NCI-H128 (cell line): ENCODE measurements around the gene GBP4.

Source experiments
- DNase-seq: peaks from one replicate; lab custom pipeline; 2025; ENCODE audit not compliant: unreplicated experiment; lab: John Stamatoyannopoulos, UW

GBP4 gene

DNA sequence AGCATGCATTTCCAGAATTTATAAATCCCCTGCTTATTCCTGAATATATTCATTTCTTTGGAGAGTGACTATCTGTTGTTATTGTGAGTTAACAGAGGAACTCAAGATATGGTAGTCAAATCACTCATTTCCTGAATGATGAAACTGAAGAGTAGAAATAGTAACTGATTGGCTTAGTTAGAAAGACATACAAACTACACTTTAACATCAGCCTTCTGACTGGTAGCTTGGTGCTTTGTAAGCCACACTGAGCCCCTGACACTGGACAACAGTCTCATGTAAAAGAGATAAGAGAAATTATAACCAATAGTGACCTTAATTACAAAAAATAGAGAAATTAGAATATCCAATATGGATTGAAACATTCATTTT is 27.7 kb downstream of the GBP4 start:
- DNase-seq: no peak

DNA sequence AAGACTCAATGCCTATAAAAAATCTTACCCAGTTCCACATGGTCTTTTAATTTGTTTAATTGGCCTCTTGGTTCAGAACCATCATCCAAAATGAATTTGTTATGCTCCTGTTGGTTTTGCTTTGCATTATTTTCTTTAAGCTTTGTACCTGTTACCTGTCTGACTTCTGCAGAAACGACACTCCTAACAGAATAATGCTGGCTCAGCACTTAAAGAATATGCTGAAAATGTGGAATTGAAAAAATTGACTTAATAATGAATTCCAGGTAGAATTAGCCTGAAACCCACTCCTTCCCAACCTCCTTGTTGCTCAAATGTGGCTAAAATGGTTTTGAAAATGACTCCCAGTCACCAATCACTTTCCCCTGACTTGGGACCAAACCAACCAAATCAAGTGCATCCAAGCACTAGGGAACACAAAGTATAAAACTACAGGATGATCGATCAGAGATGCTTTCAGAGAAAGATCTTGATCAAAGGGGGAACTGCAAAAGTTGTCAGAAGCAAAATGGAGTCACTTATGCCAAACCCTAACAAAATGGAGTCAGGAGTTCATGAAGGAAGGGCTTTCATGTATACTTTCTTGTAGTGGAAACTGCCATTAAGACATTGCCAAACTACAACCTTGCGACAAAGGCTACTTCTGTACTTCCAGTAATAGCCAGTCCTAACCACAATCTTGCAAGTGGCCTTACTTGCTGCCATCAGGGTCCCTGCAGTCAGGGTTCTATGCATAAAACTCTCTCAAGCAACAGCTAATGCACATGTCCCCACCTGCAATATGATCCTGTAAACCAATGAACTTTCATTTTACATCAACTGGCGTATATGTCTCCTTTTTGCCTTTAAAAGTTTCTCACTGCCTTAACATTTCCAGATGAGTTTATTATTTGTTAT is 28.3 kb downstream of the GBP4 start:
- no peak for DNase-seq

DNA sequence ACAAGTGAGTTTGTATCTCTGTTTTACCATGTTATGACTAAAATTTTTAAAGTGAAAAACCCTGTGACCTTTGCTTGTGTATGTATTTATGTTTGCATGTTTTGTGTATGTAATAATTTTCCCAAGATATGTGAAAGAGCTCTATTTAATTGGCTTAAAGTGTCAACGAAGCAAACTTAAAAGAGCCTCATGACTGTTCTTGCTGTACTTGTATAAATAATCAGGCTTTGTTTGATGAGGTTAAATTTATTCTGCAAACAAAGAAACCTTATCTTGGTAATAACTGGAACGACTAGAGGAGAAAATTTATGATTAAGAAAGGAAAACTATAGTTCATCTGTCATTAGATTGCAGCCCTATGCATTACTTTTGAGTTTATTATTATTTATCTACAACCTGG is 29.6 kb downstream of the GBP4 start:
- no peak for DNase-seq

DNA sequence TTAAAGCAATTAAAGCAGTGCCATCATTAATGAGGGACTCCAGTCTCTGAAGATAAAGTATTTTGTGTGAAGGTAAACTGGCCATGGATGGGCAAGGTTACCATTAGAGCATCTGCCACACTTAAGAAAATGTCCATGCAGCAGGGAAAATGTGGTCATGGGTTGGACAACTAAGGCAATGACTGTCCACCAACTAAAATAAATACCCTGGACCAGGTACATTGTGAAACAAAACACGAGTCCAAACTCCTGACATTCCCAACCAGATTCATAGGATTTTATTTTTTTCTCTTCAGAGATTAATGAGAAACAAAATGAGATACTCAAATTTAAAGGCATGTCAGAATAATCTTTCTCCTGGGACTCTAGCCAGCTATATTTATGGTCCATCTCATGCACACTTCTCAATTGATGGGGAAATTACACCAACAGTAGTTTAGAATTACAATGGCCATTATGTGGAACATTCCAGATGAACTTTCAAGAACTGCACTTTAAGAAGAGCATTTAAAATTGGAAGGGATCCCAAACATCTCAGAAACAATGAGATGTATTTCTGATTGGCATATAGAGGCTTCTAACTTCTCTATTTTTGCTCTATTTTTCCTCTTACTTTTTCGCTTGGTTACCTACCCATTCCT is 31.0 kb downstream of the GBP4 start:
- no peak for DNase-seq

DNA sequence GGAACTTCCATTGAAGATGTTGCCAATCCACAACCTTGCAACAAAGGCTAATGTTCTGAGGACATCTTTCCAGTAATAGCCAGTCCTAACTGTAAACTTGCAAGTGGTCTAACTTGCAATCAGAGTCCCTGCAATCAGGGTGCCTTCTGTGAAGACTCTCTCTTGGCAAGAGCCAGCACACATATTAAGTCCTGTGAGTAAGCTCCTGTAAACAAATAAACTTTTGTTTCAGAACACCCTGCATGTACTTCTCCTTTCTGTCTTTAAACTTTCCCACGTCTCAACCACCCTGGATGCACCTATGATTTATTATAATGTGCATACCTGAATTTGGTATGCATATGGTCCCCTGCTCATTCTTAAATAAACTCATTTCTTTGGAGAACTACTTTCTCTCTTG is 32.0 kb downstream of the GBP4 start:
- no peak for DNase-seq

DNA sequence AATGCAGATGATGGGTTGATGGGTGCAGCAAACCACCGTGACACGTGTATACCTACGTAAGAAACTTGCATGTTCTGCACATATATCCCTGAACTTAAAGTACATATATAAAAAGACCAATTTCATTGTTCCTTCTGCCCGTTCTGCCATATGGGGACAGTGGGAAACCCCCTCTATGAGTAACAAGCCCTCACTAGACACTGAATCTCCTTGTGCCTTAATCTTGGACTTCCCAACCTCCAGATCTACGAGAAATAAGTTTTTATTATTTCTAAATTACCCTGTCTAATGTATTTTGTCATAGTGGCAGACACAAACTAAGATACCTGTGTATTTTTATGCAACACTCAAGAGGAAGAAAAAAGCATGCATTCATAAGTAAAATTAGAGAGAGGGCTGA is 32.9 kb downstream of the GBP4 start:
- DNase-seq: no peak

DNA sequence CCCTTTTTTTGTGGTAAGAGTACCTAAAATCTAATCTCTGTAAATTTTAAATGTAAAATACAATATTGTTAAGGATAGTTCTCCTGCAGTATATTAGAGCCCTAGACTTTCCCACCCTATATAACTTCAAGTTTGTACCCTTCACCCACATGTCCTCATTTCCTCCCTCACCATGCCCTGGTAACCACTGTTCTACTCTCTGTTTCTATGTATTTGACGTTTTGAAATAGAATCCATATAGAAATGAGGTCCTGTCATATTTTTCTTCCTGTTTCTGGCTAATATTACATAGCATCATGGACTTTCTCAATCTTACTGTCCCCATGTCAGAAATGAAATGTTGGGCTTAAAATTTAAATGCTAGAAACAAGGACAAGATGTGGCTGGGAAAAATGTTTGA is 47.7 kb downstream of the GBP4 start:
- DNase-seq: no peak

DNA sequence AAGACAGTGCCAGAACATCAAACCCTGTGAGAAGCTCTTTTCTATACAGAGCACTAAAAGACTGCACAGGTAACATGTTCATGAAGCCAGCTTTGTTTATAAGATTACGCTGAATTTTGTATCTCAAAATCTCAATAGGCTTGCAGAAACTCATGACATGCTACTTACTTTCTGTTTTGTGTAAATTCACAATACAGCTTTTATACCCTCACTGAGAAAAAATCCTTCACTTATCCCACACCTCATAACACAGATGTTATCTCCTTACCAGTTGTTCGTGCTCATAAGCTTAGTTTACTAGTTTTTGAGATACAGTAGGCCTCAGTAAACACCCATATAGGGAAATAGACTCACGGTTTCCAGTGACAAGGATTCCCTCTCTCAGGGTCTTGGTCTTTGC is 48.8 kb downstream of the GBP4 start:
- DNase-seq: no peak

DNA sequence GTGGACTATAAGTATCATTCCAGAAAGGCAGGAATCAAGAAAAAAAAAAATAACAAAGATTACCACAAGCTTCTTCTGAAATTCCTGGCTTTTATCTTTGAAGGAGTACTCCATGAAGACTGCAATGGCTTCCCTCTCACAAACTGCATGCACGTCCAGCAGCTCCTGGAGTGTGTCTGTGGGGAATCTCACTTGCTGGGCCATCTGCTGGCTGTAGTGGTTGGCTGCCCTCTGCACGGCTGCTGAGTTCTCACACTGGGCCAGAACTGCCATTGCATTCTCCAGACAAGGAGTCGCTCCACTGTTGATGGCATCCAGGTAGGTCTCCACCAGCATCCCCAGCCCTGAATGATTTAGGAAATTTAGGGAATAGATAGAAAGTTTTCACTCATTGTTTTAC is 49.5 kb downstream of the GBP4 start:
- DNase-seq: no peak

DNA sequence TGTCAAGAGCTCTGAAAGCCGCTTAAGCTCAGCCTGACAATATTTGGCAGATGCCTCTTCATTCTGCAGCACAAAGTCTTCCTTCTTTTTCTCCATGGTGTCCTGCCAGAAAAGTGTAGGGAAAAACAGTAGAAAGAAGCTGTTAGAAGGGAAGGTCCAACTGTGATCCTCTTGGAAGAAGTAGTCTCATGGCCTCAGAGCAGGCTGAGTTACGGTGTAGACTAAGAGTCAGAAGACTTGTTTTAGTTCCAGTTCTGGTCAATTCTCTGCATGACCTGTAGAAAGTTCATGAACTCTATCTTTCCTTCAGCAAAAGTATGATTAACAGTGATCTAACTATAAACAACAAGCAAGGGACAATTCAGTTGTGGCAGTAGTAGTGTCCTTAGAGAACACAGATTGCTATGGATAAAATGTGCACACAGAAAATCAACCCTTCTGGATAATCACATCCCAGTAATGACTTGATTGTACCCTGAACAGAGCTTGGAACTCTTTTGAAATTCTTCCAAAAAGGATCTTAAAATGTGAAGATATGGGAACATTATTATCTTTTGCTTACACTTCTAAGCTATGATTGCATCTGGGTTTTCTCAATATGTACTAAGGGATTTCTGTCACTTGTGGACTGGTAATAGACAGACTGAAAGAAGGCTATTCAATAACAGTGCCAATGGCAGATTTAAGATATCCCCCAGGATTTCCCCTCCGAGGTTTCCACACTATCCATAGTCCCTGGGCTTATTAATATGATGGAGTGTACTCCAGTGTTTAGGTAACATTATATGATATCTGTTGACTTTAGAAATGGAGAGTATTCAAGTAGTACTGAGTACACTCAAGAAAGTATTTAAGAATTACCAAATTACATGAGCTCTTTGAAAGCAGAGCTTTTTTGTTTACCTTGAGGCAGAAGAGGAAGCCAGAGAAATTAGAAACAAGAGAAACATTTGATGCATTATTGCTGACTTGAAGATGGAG is 50.8 kb downstream of the GBP4 start:
- DNase-seq: no peak

DNA sequence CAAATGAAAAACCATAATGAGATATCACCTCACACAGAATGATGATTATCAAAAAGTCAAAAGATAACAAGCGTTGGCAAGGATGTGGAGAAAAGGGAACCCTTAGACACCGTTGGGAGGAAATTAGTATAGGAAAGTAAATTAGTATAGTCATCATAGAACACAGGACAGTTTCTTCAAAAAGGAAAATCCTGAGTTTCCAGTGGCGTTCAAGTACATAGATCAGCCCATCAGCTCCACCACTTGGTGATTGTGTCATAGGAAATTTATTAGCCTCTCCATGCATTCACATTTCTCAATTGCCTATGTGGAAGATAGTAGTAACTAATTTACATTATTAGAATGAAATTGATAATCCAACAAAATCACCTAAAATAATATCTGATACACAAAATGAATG is 52.0 kb downstream of the GBP4 start:
- DNase-seq: no peak

DNA sequence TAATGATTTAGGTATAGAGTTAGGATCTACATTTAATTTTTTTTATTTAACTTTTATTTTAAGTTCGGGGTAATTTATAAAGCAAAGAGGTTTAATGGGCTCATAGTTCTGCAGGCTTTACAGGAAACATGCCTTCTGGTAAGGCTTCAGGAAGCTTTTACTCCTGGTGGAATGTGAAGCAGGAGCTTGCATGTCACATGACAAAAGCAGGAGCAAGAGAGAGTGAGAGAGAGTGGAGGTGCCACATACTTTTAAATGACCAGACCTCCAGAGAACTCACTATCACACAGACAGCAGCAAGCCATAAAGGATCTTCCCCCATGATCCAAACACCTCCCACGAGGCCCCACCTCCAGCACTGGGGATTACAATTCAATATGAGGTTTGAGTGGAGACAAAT is 55.3 kb downstream of the GBP4 start:
- no peak for DNase-seq

DNA sequence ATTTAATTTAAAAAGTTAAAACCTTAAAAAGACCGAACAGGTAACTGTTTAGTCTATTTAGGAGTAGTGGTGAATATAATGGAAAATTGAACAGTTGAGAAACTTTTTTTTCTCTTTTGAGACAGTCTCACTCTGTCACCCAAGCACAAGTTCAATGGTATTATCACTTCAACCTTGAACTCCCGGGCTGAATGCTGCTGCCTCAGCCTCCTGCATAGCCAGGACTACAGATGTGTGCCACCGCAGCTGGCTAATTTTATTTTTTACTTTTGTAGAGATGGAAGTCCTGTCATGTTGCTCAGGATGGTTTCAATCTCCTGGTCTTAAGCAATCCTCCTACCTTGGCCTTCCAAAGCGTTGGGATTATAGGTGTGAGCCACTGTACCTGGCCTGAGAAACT is 56.6 kb downstream of the GBP4 start:
- DNase-seq: no peak

DNA sequence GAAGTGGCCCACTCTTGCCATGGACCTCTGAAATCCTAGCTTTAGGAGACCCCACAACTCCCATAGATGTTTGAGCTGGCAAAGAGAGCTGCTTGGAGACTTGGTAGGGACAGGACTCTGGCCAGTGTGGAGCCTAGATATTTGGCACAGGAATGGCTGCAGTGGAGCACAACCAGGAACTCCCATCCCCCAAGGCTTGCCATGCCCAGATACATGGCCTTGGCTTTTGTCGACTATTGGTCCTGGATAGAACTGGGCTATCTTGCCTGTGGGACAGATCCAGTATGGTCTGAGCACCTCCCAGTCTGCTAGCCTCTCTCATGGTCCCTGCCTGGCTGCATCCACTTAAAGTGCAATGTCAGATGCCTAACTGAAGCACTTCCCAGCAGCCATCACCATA is 65.0 kb downstream of the GBP4 start:
- DNase-seq: no peak
